Lower lobe of right lung (tissue), 2 donors: ENCODE measurements around the gene MTMR12. TPM values are rescaled to one million over a fixed set of nuclear protein-coding genes. Genes with fewer than 3 reads are reported as not detected.

ENCODE experiments used
- ATAC-seq, 2 donors: fragments of 200-7000 bp; cut with Tn5 transposase; one replicate each; pipeline ENCODE4 v1.9.1; 2020 to 2022; ENCODE audit warnings: mild to moderate bottlenecking in 2 of 2, moderate library complexity in 2 of 2
- DNase-seq: peaks from one replicate; pipeline ENCODE4 v3.0.0-alpha.2; 2020
- H3K27ac ChIP-seq: fragments of 200-600 bp; one replicate; pipeline ENCODE4 v1.8.0; 2022
- H3K27me3 ChIP-seq: fragments of 200-600 bp; one replicate; pipeline ENCODE4 v1.8.0; 2022; ENCODE audit warnings: low read depth
- H3K36me3 ChIP-seq: fragments of 200-600 bp; one replicate; pipeline ENCODE4 v1.8.0; 2022; ENCODE audit warnings: mild to moderate bottlenecking
- H3K4me1 ChIP-seq: fragments of 200-600 bp; one replicate; pipeline ENCODE4 v1.8.0; 2022
- H3K4me3 ChIP-seq: fragments of 200-600 bp; one replicate; pipeline ENCODE4 v1.8.0; 2022; ENCODE audit warnings: mild to moderate bottlenecking
- H3K9me3 ChIP-seq: fragments of 200-600 bp; one replicate; pipeline ENCODE4 v1.8.0; 2022
- intact Hi-C: fragments of 100-400 bp; cut with DNase I; formaldehyde crosslinking; loops from one replicate; pipeline ENCODE4 v1.11.0; 2022
- total RNA-seq: library from RNA; stranded (reverse); fragmentation: NEBNext Ultra II Directional; extraction: Animal tissue kit (Norgen Biotek cat#: 25700); gene quantifications from one replicate; pipeline ENCODE4 v1.2.1, GENCODE V29; 2021
- TF ChIP-seq, protein P1 (sequence below): fragments of 200-600 bp; IDR thresholded peaks from one replicate; pipeline ENCODE4 v1.8.0; 2022; ENCODE audit warnings: antibody characterized with exemption, mild to moderate bottlenecking
- donor health status: DM: no; HTN: yes; CAD: no; lungs with severe emphysema.

The MTMR12 gene
- total RNA-seq, 1 donor from 2014 or later, result 39.3 TPM

DNA sequence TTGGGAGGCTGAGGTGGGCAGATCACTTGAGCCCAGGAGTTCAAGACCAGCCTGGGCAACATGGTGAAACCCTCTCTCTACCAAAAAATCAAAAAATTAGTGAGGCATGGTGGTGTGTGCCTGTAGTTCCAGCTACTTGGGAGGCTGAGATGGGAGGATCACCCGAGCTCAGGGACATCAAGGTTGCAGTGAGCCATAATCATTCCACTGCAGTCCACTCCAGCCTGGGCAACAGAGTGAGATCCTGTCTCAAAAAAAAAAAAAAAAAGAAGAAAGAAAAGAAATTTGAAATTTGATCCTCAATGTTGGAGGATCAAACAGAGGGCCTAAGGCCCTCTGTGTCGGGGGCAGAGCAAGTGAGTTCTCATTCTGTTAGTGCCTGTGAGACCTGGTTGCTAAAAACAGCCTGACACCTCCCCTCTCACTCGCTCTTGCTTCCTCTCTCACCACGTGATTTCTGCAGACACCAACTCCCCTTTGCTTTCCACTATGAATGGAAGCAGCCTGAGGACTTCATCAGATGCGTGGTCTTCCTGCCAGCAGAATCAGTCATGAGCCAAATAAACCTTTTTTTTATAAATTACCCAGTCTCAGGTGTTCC is 130.2 kb downstream of the MTMR12 start:
- DNase-seq (no peak), ATAC-seq (no peak)
- TF ChIP-seq, protein P1, sequence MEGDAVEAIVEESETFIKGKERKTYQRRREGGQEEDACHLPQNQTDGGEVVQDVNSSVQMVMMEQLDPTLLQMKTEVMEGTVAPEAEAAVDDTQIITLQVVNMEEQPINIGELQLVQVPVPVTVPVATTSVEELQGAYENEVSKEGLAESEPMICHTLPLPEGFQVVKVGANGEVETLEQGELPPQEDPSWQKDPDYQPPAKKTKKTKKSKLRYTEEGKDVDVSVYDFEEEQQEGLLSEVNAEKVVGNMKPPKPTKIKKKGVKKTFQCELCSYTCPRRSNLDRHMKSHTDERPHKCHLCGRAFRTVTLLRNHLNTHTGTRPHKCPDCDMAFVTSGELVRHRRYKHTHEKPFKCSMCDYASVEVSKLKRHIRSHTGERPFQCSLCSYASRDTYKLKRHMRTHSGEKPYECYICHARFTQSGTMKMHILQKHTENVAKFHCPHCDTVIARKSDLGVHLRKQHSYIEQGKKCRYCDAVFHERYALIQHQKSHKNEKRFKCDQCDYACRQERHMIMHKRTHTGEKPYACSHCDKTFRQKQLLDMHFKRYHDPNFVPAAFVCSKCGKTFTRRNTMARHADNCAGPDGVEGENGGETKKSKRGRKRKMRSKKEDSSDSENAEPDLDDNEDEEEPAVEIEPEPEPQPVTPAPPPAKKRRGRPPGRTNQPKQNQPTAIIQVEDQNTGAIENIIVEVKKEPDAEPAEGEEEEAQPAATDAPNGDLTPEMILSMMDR, result no peak
- Histone ChIP-seq H3K9me3 (peaks cover 4% of the 10 kb centered on the region), H3K4me3 (no peak overlapping the region), H3K4me1 (no peaks in the 10 kb centered on the region), H3K36me3 (no peaks in the 10 kb centered on the region), H3K27me3 (no peaks in the 10 kb centered on the region), H3K27ac (no peak overlapping the region)
- intact Hi-C loops, result no loop called here

Other genes with a start within 250 kb of the MTMR12 start
- 99.0 TPM for gene GOLPH3, start 138.6 kb downstream of the MTMR12 start, total RNA-seq
- gene ZFR, start 131.8 kb upstream of the MTMR12 start, total RNA-seq, result 53.8 TPM